ENCODE data around the gene SMC6. TPM values are rescaled to one million over a fixed set of nuclear protein-coding genes. Genes with fewer than 3 reads are reported as not detected.

The SMC6 gene
- total RNA-seq, 1 experiment from 2014 or later: 46.7 TPM

DNA sequence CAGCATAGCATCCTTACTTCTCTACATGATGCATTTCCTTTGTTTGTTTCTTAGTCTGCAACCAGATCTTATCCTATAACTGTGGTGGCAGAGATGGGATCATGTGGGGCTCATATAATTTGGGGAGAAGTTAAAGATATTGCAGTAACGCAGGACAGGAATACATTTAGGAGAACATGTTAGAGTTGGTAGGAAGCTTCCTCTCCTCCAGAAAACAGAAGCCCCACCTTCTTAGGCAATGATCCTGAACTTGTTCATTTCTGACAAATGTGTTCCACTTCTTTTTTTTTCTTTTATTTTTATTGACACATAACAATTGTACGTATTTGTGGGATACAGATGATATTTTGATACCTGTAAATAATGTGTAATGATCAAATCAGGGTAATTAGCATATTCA is 113.2 kb downstream of the SMC6 start:
- H3K36me3 Mint-ChIP-seq: peaks cover 24% of the 10 kb centered on the region
- ChIA-PET CTCF (interaction anchor here (0.7 to 1.0 kb wide), 3 partner anchors 31 to 1057 kb away, joined by 3 to 4 read pairs (median 3); no protein-coding TSS in a partner anchor), POLR2A (no interaction called here)
- peaks cover 3% of the 10 kb centered on the region; the same call in 1 of the 2 replicates for H3K9me3 Mint-ChIP-seq
- H3K27ac Mint-ChIP-seq: no peak overlapping the region; the same call in 1 of the 2 replicates
- H3K4me3 Mint-ChIP-seq: no peak overlapping the region
- peaks cover 64% of the 10 kb centered on the region for H3K4me1 Mint-ChIP-seq
- ATAC-seq: no peak
- TF ChIP-seq ESRRA (CRISPR knock-in tag; IDR thresholded peaks at IDR 0.05; ENCODE audit: borderline replicate concordance): no peak
- TF ChIP-seq GABPB1 (CRISPR knock-in tag; IDR thresholded peaks at IDR 0.05): no peak
- TF ChIP-seq, protein P1, sequence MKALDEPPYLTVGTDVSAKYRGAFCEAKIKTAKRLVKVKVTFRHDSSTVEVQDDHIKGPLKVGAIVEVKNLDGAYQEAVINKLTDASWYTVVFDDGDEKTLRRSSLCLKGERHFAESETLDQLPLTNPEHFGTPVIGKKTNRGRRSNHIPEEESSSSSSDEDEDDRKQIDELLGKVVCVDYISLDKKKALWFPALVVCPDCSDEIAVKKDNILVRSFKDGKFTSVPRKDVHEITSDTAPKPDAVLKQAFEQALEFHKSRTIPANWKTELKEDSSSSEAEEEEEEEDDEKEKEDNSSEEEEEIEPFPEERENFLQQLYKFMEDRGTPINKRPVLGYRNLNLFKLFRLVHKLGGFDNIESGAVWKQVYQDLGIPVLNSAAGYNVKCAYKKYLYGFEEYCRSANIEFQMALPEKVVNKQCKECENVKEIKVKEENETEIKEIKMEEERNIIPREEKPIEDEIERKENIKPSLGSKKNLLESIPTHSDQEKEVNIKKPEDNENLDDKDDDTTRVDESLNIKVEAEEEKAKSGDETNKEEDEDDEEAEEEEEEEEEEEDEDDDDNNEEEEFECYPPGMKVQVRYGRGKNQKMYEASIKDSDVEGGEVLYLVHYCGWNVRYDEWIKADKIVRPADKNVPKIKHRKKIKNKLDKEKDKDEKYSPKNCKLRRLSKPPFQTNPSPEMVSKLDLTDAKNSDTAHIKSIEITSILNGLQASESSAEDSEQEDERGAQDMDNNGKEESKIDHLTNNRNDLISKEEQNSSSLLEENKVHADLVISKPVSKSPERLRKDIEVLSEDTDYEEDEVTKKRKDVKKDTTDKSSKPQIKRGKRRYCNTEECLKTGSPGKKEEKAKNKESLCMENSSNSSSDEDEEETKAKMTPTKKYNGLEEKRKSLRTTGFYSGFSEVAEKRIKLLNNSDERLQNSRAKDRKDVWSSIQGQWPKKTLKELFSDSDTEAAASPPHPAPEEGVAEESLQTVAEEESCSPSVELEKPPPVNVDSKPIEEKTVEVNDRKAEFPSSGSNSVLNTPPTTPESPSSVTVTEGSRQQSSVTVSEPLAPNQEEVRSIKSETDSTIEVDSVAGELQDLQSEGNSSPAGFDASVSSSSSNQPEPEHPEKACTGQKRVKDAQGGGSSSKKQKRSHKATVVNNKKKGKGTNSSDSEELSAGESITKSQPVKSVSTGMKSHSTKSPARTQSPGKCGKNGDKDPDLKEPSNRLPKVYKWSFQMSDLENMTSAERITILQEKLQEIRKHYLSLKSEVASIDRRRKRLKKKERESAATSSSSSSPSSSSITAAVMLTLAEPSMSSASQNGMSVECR (CRISPR knock-in tag; IDR thresholded peaks at IDR 0.05; ENCODE audit: borderline replicate concordance): no peak
- TF ChIP-seq, protein P2, sequence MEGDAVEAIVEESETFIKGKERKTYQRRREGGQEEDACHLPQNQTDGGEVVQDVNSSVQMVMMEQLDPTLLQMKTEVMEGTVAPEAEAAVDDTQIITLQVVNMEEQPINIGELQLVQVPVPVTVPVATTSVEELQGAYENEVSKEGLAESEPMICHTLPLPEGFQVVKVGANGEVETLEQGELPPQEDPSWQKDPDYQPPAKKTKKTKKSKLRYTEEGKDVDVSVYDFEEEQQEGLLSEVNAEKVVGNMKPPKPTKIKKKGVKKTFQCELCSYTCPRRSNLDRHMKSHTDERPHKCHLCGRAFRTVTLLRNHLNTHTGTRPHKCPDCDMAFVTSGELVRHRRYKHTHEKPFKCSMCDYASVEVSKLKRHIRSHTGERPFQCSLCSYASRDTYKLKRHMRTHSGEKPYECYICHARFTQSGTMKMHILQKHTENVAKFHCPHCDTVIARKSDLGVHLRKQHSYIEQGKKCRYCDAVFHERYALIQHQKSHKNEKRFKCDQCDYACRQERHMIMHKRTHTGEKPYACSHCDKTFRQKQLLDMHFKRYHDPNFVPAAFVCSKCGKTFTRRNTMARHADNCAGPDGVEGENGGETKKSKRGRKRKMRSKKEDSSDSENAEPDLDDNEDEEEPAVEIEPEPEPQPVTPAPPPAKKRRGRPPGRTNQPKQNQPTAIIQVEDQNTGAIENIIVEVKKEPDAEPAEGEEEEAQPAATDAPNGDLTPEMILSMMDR (IDR thresholded peaks at IDR 0.05): no peak
- DNase-seq (ENCODE audit: low spot score): no peak
- no peaks in the 10 kb centered on the region for H3K27me3 Mint-ChIP-seq (ENCODE audit: low read depth)

DNA sequence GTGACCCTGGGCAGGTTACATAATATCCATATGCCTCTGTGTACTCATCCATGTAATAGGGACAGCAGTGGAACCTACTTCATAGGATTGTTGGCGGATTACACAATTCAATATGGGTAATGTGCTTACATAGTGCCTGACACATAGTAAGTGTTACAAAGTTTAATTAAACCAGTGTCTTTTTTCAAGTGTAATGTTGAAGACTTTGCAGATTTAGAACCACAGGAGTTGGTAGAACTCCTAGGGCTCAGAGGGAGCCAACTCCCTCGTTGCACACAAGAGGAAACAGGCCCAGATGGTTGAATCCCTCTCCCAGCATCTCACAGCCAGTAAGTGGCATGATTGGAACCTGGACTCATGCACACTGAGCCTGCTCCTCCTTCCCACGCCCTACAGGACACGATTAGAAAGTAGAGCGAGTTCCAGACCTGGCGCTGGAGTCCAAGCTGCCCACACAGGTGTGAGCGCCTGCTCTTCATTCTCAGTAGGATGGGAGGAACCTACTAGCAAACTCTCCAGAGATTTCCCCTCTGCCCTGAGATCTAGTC is 115.3 kb downstream of the SMC6 start:
- Mint-ChIP-seq H3K4me1 (peaks cover 49% of the 10 kb centered on the region), H3K9me3 (peaks cover 3% of the 10 kb centered on the region; the same call in 1 of the 2 replicates), H3K27me3 (ENCODE audit: low read depth) (no peaks in the 10 kb centered on the region), H3K27ac (no peak overlapping the region), H3K4me3 (no peak overlapping the region), H3K36me3 (peaks cover 21% of the 10 kb centered on the region)
- no peak for ATAC-seq
- TF ChIP-seq ATF1 (CRISPR knock-in tag; IDR thresholded peaks at IDR 0.05) (no peak), ZNF121 (CRISPR knock-in tag; IDR thresholded peaks at IDR 0.05) (no peak), PRRX2 (CRISPR knock-in tag; IDR thresholded peaks at IDR 0.05) (no peak), ETV6 (CRISPR knock-in tag; IDR thresholded peaks at IDR 0.05) (no peak), ZNF396 (CRISPR knock-in tag; IDR thresholded peaks at IDR 0.05; ENCODE audit: borderline replicate concordance) (no peak)
- TF ChIP-seq, protein P3, sequence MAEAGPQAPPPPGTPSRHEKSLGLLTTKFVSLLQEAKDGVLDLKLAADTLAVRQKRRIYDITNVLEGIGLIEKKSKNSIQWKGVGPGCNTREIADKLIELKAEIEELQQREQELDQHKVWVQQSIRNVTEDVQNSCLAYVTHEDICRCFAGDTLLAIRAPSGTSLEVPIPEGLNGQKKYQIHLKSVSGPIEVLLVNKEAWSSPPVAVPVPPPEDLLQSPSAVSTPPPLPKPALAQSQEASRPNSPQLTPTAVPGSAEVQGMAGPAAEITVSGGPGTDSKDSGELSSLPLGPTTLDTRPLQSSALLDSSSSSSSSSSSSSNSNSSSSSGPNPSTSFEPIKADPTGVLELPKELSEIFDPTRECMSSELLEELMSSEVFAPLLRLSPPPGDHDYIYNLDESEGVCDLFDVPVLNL (CRISPR knock-in tag; IDR thresholded peaks at IDR 0.05; ENCODE audit: borderline replicate concordance, low read depth): no peak
- TF ChIP-seq, protein P4, sequence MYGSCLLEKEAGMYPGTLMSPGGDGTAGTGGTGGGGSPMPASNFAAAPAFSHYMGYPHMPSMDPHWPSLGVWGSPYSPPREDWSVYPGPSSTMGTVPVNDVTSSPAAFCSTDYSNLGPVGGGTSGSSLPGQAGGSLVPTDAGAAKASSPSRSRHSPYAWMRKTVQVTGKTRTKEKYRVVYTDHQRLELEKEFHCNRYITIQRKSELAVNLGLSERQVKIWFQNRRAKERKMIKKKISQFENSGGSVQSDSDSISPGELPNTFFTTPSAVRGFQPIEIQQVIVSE (CRISPR knock-in tag; IDR thresholded peaks at IDR 0.05; ENCODE audit: borderline replicate concordance): no peak
- TF ChIP-seq, protein P5, sequence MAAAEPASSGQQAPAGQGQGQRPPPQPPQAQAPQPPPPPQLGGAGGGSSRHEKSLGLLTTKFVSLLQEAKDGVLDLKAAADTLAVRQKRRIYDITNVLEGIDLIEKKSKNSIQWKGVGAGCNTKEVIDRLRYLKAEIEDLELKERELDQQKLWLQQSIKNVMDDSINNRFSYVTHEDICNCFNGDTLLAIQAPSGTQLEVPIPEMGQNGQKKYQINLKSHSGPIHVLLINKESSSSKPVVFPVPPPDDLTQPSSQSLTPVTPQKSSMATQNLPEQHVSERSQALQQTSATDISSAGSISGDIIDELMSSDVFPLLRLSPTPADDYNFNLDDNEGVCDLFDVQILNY (CRISPR knock-in tag; IDR thresholded peaks at IDR 0.05): no peak
- TF ChIP-seq, protein P6, sequence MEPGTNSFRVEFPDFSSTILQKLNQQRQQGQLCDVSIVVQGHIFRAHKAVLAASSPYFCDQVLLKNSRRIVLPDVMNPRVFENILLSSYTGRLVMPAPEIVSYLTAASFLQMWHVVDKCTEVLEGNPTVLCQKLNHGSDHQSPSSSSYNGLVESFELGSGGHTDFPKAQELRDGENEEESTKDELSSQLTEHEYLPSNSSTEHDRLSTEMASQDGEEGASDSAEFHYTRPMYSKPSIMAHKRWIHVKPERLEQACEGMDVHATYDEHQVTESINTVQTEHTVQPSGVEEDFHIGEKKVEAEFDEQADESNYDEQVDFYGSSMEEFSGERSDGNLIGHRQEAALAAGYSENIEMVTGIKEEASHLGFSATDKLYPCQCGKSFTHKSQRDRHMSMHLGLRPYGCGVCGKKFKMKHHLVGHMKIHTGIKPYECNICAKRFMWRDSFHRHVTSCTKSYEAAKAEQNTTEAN (CRISPR knock-in tag; IDR thresholded peaks at IDR 0.05): no peak
- TF ChIP-seq, protein P7, sequence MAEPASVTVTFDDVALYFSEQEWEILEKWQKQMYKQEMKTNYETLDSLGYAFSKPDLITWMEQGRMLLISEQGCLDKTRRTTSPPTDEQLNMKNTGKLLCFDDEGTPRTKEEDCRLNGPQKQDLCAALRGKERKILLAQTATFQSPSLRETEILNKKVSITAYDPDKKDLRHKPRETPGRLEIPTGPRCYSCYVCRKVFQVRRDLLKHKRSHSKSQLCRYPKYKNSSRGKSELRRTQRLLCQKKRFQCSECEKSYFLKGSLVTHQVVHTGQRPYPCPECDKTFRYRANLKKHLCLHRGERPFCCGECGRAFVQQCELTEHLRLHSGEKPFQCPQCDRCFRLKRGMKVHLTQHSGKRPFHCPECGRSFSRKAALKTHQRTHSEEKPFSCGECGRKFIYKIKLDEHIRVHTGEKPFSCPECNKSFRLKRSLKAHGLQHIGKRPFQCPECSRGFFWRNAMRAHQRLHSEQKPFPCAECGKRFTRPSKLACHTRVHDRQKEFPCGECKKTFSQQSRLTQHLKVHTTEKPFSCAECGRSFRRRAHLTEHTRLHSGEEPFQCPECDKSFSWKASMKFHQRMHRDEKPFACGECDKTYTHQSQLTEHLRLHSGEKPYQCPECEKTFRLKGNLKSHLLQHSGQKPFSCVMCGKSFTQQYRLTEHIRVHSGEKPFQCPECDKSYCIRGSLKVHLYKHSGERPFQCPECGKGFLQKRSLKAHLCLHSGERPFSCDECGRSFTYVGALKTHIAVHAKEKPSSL (CRISPR knock-in tag; conservative IDR thresholded peaks at IDR 0.05): no peak
- CTCF ChIA-PET: no interaction called here
- no peak for DNase-seq (ENCODE audit: low spot score)
- POLR2A ChIA-PET: no interaction called here
